HepG2 (cell line): Measurements from ENCODE around the gene SSH3. TPM values are rescaled to one million over a fixed set of nuclear protein-coding genes. Genes with fewer than 3 reads are reported as not detected.

ENCODE experiments used
- AGO2 ChIP-seq: fragments of 200-400 bp; formaldehyde crosslinking; optimal IDR thresholded peaks from 2 replicates; pipeline ENCODE3; 2017; ENCODE audit warnings: mild to moderate bottlenecking, low read depth, low read length, moderate library complexity
- ATF7-NPFF ChIP-seq: sonication (generic); formaldehyde crosslinking; IDR thresholded peaks from 2 replicates; pipeline ENCODE4 v1.8.1; 2023; ENCODE audit warnings: mild to moderate bottlenecking, low read depth, missing genetic modification reagents, moderate library complexity
- ELF4 ChIP-seq: sonication (generic); formaldehyde crosslinking; IDR thresholded peaks from 2 replicates; pipeline ENCODE4 v1.5.0; 2020; ENCODE audit warnings: missing genetic modification reagents, mild to moderate bottlenecking, moderate library complexity, borderline replicate concordance
- ETV5 ChIP-seq: IDR thresholded peaks from 2 replicates; pipeline ENCODE4 v1.6.1; 2018; ENCODE audit warnings: missing biosample characterization, missing genetic modification reagents, inconsistent platforms, borderline replicate concordance
- GABPB1 ChIP-seq: IDR thresholded peaks from 2 replicates; pipeline ENCODE4 v1.6.1; 2016; ENCODE audit warnings: mild to moderate bottlenecking, missing genetic modification reagents, moderate library complexity, missing compliant biosample characterization
- GFI1 ChIP-seq: sonication (generic); formaldehyde crosslinking; IDR thresholded peaks from 2 replicates; pipeline ENCODE4 v1.5.0; 2020; ENCODE audit warnings: missing genetic modification reagents, mild to moderate bottlenecking, borderline replicate concordance
- GMEB2 ChIP-seq: IDR thresholded peaks from 2 replicates; pipeline ENCODE4 v1.6.1; 2016; ENCODE audit warnings: missing biosample characterization, missing genetic modification reagents, low read depth
- HNRNPL ChIP-seq: fragments of 200-400 bp; formaldehyde crosslinking; IDR thresholded peaks from 2 replicates; pipeline ENCODE4 v1.6.1; 2017; ENCODE audit warnings: mild to moderate bottlenecking, low read depth, low read length
- NONO ChIP-seq, 2 experiments: fragments of 450-650 bp in 1 of 2; sonication (generic) in 1 of 2; formaldehyde crosslinking in 1 of 2; IDR thresholded peaks in 1 of 2; conservative IDR thresholded peaks in 1 of 2; 2 replicates each; pipeline versions ENCODE4 v1.6.1 to v1.8.0; 2017 to 2022; ENCODE audit warnings: mild to moderate bottlenecking in 1 of 2, missing genetic modification reagents in 1 of 2, moderate library complexity in 1 of 2
- NR3C1 ChIP-seq: sonication (generic); formaldehyde crosslinking; IDR thresholded peaks from 2 replicates; pipeline ENCODE4 v1.4.0; 2020; ENCODE audit warnings: missing genetic modification reagents
- PATZ1 ChIP-seq: sonication (generic); formaldehyde crosslinking; IDR thresholded peaks from 2 replicates; pipeline ENCODE4 v1.4.0; 2020; ENCODE audit warnings: missing genetic modification reagents
- PAX8 ChIP-seq: sonication (generic); formaldehyde crosslinking; IDR thresholded peaks from 2 replicates; pipeline ENCODE4 v1.8.0; 2022; ENCODE audit warnings: mild to moderate bottlenecking, missing genetic modification reagents, borderline replicate concordance
- PTBP1 ChIP-seq: fragments of 200-400 bp; formaldehyde crosslinking; IDR thresholded peaks from 2 replicates; pipeline ENCODE4 v1.6.1; 2018; ENCODE audit warnings: low read length, low read depth; ENCODE audit not compliant: poor library complexity, severe bottlenecking
- RARA ChIP-seq: IDR thresholded peaks from 2 replicates; pipeline ENCODE4 v1.6.1; 2016; ENCODE audit warnings: missing genetic modification reagents, missing compliant biosample characterization
- ZFP36 ChIP-seq: fragments of 150-350 bp; IDR thresholded peaks from 2 replicates; pipeline ENCODE4 v1.6.1; 2018; ENCODE audit warnings: borderline replicate concordance, low read length, low read depth; ENCODE audit not compliant: partially characterized antibody
- ZFP90 ChIP-seq: sonication (generic); formaldehyde crosslinking; IDR thresholded peaks from 2 replicates; pipeline ENCODE4 v1.8.0; 2022; ENCODE audit warnings: missing genetic modification reagents, mild to moderate bottlenecking, inconsistent platforms, borderline replicate concordance
- ZNF574 ChIP-seq: sonication (generic); formaldehyde crosslinking; IDR thresholded peaks from 2 replicates; pipeline ENCODE4 v1.4.0; 2020; ENCODE audit warnings: missing genetic modification reagents
- ZNF629 ChIP-seq: sonication (generic); formaldehyde crosslinking; conservative IDR thresholded peaks from 2 replicates; pipeline ENCODE4 v1.5.0; 2020; ENCODE audit warnings: missing genetic modification reagents
- ZNF639 ChIP-seq: conservative IDR thresholded peaks from 2 replicates; pipeline ENCODE4 v1.6.1; 2018; ENCODE audit warnings: missing genetic modification reagents
- ZSCAN25 ChIP-seq: sonication (generic); formaldehyde crosslinking; IDR thresholded peaks from 2 replicates; pipeline ENCODE4 v1.8.0; 2022; ENCODE audit warnings: mild to moderate bottlenecking, missing genetic modification reagents
- ZSCAN31 ChIP-seq: sonication (generic); formaldehyde crosslinking; IDR thresholded peaks from 2 replicates; pipeline ENCODE4 v1.5.0; 2020; ENCODE audit warnings: low read depth, mild to moderate bottlenecking, missing genetic modification reagents
- polyA plus RNA-seq, 8 experiments: library from polyadenylated mRNA; depleted of rRNA in 3 of 8; stranded (reverse) in 7 of 8; unstranded in 1 of 8; fragments of >200 nt; fragmentation: Illumina TruSeq in 4 of 8; extraction: Trizol in 4 of 8; gene quantifications; 2 replicates each; pipeline versions ENCODE4 v1.2.1 to v1.2.3, GENCODE V29; 2011 to 2016; ENCODE audit warnings: low read depth in 4 of 8, missing spikeins in 1 of 8, mixed read lengths in 1 of 8; ENCODE audit not compliant: insufficient read depth in 1 of 8
- total RNA-seq, 5 experiments: library from RNA; depleted of rRNA; stranded (reverse); fragments of >200 nt; fragmentation: Illumina TruSeq; extraction: Trizol; gene quantifications; 2 replicates each; pipeline ENCODE4 v1.2.3, GENCODE V29; 2016; ENCODE audit warnings: low read depth in 1 of 5

The SSH3 gene
- total and polyA plus RNA-seq, 2 of the 13 experiments (the other 11 are each of a cell fraction or from before 2014, with no cell fraction given), result 12.4 to 18.8 TPM

GRCh38 chr11:67289651-67290479, 13.5 kb upstream of the SSH3 start (continued):
- TF ChIP-seq ZNF574 (CRISPR knock-in tag) (peak; percentile 47; the same call in 1 of the 2 replicates), HNRNPL (peak; percentile 75; the same call in 1 of the 2 replicates), ZNF639 (CRISPR knock-in tag) (no peak), NONO (IDR thresholded peaks at IDR 0.05) (no peak), NONO (CRISPR knock-in tag; conservative IDR thresholded peaks at IDR 0.05) (0 out of 2 replicates have a peak, but pooled peaks have one; percentile 20), AGO2 (peak; percentile 69), NR3C1 (CRISPR knock-in tag) (no peak), GFI1 (CRISPR knock-in tag) (no peak), ZSCAN25 (CRISPR knock-in tag) (peak; percentile 87), ZFP36 (no peak), ELF4 (CRISPR knock-in tag) (no peak), PATZ1 (CRISPR knock-in tag) (peak; percentile 33), ZNF629 (CRISPR knock-in tag) (no peak), PAX8 (no peak), ZFP90 (no peak), ETV5 (CRISPR knock-in tag) (no peak), GMEB2 (CRISPR knock-in tag) (no peak), ATF7-NPFF (CRISPR knock-in tag) (no peak), GABPB1 (CRISPR knock-in tag) (0 out of 2 replicates have a peak, but pooled peaks have one; percentile 18), RARA (CRISPR knock-in tag) (no peak), PTBP1 (no peak), ZSCAN31 (CRISPR knock-in tag) (no peak)
